Measurements from ENCODE around the gene NUP50. TPM values are rescaled to one million over a fixed set of nuclear protein-coding genes. Genes with fewer than 3 reads are reported as not detected.

The NUP50 gene
- total RNA-seq, 1 donor from 2014 or later: 79.0 TPM

DNA sequence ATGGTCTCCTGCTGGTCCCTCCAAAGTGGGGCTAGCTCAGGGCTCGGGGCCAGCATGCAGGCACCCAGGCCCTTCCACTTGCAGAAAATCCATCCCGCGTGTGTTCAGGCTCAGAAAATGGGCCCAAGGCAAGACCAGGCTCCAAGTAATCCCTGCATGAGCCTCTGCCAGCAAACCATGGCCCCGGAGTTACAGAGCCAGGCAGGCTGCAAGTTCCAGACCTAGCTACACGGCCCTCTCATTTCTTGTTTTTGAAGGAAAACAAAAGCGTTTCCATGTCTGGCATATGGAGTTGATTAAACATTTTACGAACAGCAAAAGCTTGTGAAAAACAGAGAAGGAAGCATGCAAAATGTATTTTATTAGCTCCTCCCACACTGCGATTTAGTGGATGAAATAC, 47.3 kb downstream of the NUP50 start:
- Mint-ChIP-seq H3K36me3 (ENCODE audit: unreplicated experiment) (peaks cover 4% of the 10 kb centered on the region), H3K9me3 (ENCODE audit: unreplicated experiment) (peaks cover 21% of the 10 kb centered on the region), H3K27ac (ENCODE audit: unreplicated experiment) (no peak overlapping the region), H3K27me3 (ENCODE audit: unreplicated experiment) (peaks cover 9% of the 10 kb centered on the region), H3K4me1 (ENCODE audit: low read depth, unreplicated experiment) (peaks cover 45% of the 10 kb centered on the region), H3K4me3 (ENCODE audit: unreplicated experiment) (peak overlapping the region; percentile 34)
- TF ChIP-seq, protein P1, sequence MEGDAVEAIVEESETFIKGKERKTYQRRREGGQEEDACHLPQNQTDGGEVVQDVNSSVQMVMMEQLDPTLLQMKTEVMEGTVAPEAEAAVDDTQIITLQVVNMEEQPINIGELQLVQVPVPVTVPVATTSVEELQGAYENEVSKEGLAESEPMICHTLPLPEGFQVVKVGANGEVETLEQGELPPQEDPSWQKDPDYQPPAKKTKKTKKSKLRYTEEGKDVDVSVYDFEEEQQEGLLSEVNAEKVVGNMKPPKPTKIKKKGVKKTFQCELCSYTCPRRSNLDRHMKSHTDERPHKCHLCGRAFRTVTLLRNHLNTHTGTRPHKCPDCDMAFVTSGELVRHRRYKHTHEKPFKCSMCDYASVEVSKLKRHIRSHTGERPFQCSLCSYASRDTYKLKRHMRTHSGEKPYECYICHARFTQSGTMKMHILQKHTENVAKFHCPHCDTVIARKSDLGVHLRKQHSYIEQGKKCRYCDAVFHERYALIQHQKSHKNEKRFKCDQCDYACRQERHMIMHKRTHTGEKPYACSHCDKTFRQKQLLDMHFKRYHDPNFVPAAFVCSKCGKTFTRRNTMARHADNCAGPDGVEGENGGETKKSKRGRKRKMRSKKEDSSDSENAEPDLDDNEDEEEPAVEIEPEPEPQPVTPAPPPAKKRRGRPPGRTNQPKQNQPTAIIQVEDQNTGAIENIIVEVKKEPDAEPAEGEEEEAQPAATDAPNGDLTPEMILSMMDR (IDR thresholded peaks at IDR 0.05; ENCODE audit: partially characterized antibody, unreplicated experiment): no peak
- DNase-seq: no peak

DNA sequence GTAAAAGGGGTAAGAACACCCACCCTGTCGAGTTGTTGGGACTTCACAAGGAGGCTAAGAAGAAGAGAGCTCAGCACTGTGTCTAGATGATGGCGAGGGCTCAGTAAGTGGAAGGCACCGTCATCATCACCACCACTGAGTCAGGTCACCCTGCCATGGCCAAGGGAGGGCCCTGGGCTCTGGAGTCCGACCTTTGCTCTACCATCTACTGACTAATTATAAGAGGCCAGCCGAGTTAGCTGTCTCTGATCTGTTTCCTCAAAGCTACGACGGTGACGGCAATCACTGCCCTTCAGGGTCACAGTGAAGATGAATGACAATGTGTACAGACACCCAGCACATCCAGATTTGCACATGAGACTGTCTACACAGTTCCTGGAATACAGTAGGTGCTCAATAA, 47.7 kb downstream of the NUP50 start:
- H3K4me3 Mint-ChIP-seq (ENCODE audit: unreplicated experiment): peak overlapping the region; percentile 38
- TF ChIP-seq, protein P1 (IDR thresholded peaks at IDR 0.05; ENCODE audit: partially characterized antibody, unreplicated experiment): no peak
- peaks cover 48% of the 10 kb centered on the region for H3K4me1 Mint-ChIP-seq (ENCODE audit: low read depth, unreplicated experiment)
- DNase-seq: no peak
- peaks cover 4% of the 10 kb centered on the region for H3K36me3 Mint-ChIP-seq (ENCODE audit: unreplicated experiment)
- peaks cover 9% of the 10 kb centered on the region for H3K27me3 Mint-ChIP-seq (ENCODE audit: unreplicated experiment)
- peak overlapping the region; percentile 38 for H3K27ac Mint-ChIP-seq (ENCODE audit: unreplicated experiment)
- H3K9me3 Mint-ChIP-seq (ENCODE audit: unreplicated experiment): peaks cover 19% of the 10 kb centered on the region

DNA sequence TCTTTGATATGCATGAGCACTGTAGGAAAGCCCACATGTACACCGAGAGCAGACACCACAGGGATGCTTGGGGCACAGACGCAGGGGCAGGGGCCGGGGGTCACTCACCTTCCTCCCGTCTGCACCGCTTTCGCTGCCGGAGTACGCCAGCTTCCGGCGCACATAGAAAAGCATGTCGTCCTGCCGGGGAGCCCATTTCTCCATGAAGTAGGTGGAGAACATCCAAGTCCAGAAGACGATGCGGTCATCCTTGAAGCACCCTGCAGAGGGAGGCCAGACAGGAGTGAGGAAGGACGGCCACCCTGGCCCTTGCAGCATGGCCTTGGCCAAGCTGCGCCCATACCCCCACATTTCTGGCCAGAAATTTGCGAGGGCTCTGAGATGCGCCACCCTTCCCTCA, 48.1 kb downstream of the NUP50 start:
- TF ChIP-seq, protein P1 (IDR thresholded peaks at IDR 0.05; ENCODE audit: partially characterized antibody, unreplicated experiment): no peak
- no peak for DNase-seq
- peaks cover 9% of the 10 kb centered on the region for H3K27me3 Mint-ChIP-seq (ENCODE audit: unreplicated experiment)
- H3K27ac Mint-ChIP-seq (ENCODE audit: unreplicated experiment): peak overlapping the region; percentile 38
- H3K4me1 Mint-ChIP-seq (ENCODE audit: low read depth, unreplicated experiment): peaks cover 52% of the 10 kb centered on the region
- H3K36me3 Mint-ChIP-seq (ENCODE audit: unreplicated experiment): peaks cover 4% of the 10 kb centered on the region
- H3K4me3 Mint-ChIP-seq (ENCODE audit: unreplicated experiment): peak overlapping the region; percentile 38
- peaks cover 19% of the 10 kb centered on the region for H3K9me3 Mint-ChIP-seq (ENCODE audit: unreplicated experiment)

DNA sequence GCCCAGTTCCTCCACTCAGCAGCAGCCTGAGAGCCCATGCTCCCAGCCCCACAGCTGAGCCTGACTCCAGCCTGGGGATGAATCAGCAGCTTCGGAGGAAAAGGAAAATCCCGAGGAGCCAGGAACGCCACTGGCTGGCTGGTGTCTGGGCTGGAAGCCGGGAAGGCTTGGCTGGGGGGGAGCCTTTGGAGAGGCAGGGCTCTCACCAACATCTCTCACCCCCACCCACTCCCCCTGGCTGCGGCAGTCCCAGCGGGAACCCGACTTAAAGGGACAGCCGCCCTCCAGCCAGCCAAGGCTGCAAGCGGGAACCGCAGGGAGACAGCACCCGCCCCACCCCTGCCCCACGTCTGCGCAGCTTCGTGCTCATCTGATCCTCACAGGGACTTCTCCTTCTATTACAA, 48.6 kb downstream of the NUP50 start:
- H3K27ac Mint-ChIP-seq (ENCODE audit: unreplicated experiment): no peak overlapping the region
- TF ChIP-seq, protein P1 (IDR thresholded peaks at IDR 0.05; ENCODE audit: partially characterized antibody, unreplicated experiment): no peak
- H3K36me3 Mint-ChIP-seq (ENCODE audit: unreplicated experiment): peaks cover 4% of the 10 kb centered on the region
- peak; percentile 67 for DNase-seq
- H3K4me3 Mint-ChIP-seq (ENCODE audit: unreplicated experiment): peak overlapping the region; percentile 74
- peaks cover 52% of the 10 kb centered on the region for H3K4me1 Mint-ChIP-seq (ENCODE audit: low read depth, unreplicated experiment)
- H3K27me3 Mint-ChIP-seq (ENCODE audit: unreplicated experiment): peaks cover 9% of the 10 kb centered on the region
- peaks cover 19% of the 10 kb centered on the region for H3K9me3 Mint-ChIP-seq (ENCODE audit: unreplicated experiment)

DNA sequence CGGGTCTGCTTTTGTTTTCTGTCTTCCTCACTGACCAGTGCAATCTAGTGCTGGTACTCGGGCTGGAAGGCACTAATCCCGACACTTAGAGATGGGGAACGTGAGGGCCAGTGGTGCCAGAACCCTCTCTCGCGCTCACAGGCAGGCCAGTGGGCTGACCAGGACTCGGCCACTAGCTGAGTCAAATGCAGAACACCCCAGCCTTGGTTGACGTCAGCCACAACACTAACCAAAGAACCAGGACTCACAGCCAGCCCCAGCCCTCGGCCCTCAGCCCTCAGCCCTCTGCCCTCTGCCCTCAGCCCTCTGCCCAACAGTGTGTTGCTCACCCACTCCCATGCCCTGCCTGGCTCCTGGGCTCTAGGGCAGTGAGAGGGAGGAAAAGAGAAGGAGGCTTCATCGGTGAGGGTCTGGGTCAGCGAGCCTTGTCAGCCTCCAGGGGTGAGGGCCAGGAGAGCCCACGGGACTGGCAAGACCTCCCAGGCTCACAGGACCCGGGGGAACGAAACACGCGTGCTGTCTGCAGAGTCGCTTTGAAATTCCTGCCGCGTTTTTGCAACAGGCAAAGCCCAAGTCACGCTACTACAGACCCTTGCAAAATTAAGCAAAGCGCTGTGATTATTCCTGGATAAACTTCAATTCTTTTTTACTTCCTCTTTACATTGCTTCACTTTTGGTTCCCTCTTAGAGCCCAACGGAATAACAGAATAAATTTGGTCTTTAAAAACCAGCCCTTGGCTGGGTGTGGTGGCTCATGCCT, 49.4 kb downstream of the NUP50 start:
- Mint-ChIP-seq H3K36me3 (ENCODE audit: unreplicated experiment) (peaks cover 4% of the 10 kb centered on the region), H3K4me3 (ENCODE audit: unreplicated experiment) (peak overlapping the region; percentile 74), H3K27ac (ENCODE audit: unreplicated experiment) (peak overlapping the region; percentile 81), H3K9me3 (ENCODE audit: unreplicated experiment) (peaks cover 18% of the 10 kb centered on the region), H3K4me1 (ENCODE audit: low read depth, unreplicated experiment) (peaks cover 51% of the 10 kb centered on the region), H3K27me3 (ENCODE audit: unreplicated experiment) (peaks cover 9% of the 10 kb centered on the region)
- TF ChIP-seq, protein P1 (IDR thresholded peaks at IDR 0.05; ENCODE audit: partially characterized antibody, unreplicated experiment): no peak
- no peak for DNase-seq
